Loucy (cell line): ENCODE data around the gene BRD3OS.

ENCODE experiments used
- H2AFZ ChIP-seq: fragments of 200-600 bp; sonication (generic); 2 replicates; pipeline ENCODE4 v1.6.0; 2016; ENCODE audit warnings: antibody characterized with exemption, mild to moderate bottlenecking, low read length, moderate library complexity
- H3F3A ChIP-seq: fragments of 200-600 bp; 2 replicates; pipeline ENCODE4 v1.6.0; 2016; ENCODE audit warnings: antibody characterized with exemption, low read depth, mild to moderate bottlenecking
- H3K27me3 ChIP-seq: fragments of 200-600 bp; sonication (generic); 2 replicates; pipeline ENCODE4 v1.6.1; 2014; ENCODE audit warnings: low read length, mild to moderate bottlenecking; ENCODE audit not compliant: insufficient read depth, poor library complexity, severe bottlenecking
- H3K36me3 ChIP-seq: fragments of 200-600 bp; sonication (generic); 2 replicates; pipeline ENCODE4 v1.6.1; 2016; ENCODE audit warnings: low read length; ENCODE audit not compliant: insufficient read depth
- H3K4me1 ChIP-seq: fragments of 200-600 bp; sonication (generic); 2 replicates; pipeline ENCODE4 v1.5.1; 2014; ENCODE audit warnings: low read length, mild to moderate bottlenecking; ENCODE audit not compliant: insufficient read depth, poor library complexity, severe bottlenecking
- H3K4me2 ChIP-seq: fragments of 200-600 bp; sonication (generic); 2 replicates; pipeline ENCODE4 v1.6.0; 2014; ENCODE audit warnings: antibody characterized with exemption, low read length, low read depth, mild to moderate bottlenecking; ENCODE audit not compliant: poor library complexity, severe bottlenecking
- H3K4me3 ChIP-seq: fragments of 200-600 bp; sonication (generic); 2 replicates; pipeline ENCODE4 v1.5.1; 2014; ENCODE audit warnings: low read length, mild to moderate bottlenecking, mixed read lengths; ENCODE audit not compliant: poor library complexity, severe bottlenecking
- H3K79me2 ChIP-seq: fragments of 200-600 bp; sonication (generic); 2 replicates; pipeline ENCODE4 v1.6.1; 2014; ENCODE audit warnings: low read length; ENCODE audit not compliant: insufficient read depth
- H3K9ac ChIP-seq: fragments of 200-600 bp; sonication (generic); 2 replicates; pipeline ENCODE4 v1.6.0; 2014; ENCODE audit warnings: mild to moderate bottlenecking, low read depth, low read length, moderate library complexity; ENCODE audit not compliant: poor library complexity, severe bottlenecking
- H3K9me2 ChIP-seq: fragments of 200-600 bp; sonication (generic); replicated peaks from 2 replicates; pipeline ENCODE4 v1.6.1; 2016; ENCODE audit warnings: low read depth, low read length, mixed read lengths
- H3K9me3 ChIP-seq: fragments of 200-600 bp; sonication (generic); 2 replicates; pipeline ENCODE4 v1.6.1; 2014; ENCODE audit warnings: mild to moderate bottlenecking, antibody characterized with exemption, low read length, low read depth; ENCODE audit not compliant: insufficient read depth
- H4K20me1 ChIP-seq: fragments of 200-600 bp; sonication (generic); 2 replicates; pipeline ENCODE4 v1.6.0; 2014; ENCODE audit warnings: antibody characterized with exemption, low read length, mild to moderate bottlenecking; ENCODE audit not compliant: insufficient read depth, poor library complexity, severe bottlenecking
- CTCF ChIP-seq: fragments of 200-600 bp; sonication (generic); conservative IDR thresholded peaks from 2 replicates; pipeline ENCODE4 v1.5.1; 2014; ENCODE audit warnings: mild to moderate bottlenecking, antibody characterized with exemption, low read length
- EZH2phosphoT487 ChIP-seq: fragments of 200-600 bp; IDR thresholded peaks from 2 replicates; pipeline ENCODE4 v1.6.1; 2018; ENCODE audit warnings: antibody characterized with exemption, mild to moderate bottlenecking, moderate library complexity, borderline replicate concordance

BRD3OS gene

GRCh38 chr9:134007571-134007970, 17.7 kb upstream of the BRD3OS start:
- no peak overlapping the region for H3K4me2 ChIP-seq
- no peaks in the 10 kb centered on the region for H3F3A ChIP-seq
- H3K27me3 ChIP-seq: no peaks in the 10 kb centered on the region
- no peak overlapping the region for H3K9ac ChIP-seq
- TF ChIP-seq EZH2phosphoT487 (no peak), CTCF (no peak)
- H3K9me2 ChIP-seq: no peaks in the 10 kb centered on the region
- no peak overlapping the region for H2AFZ ChIP-seq
- no peaks in the 10 kb centered on the region for H3K36me3 ChIP-seq
- no peaks in the 10 kb centered on the region for H3K79me2 ChIP-seq
- no peaks in the 10 kb centered on the region for H4K20me1 ChIP-seq
- H3K4me3 ChIP-seq: no peak overlapping the region
- H3K4me1 ChIP-seq: no peaks in the 10 kb centered on the region
- H3K9me3 ChIP-seq: peaks cover 5% of the 10 kb centered on the region; the same call in 1 of the 2 replicates

GRCh38 chr9:134010310-134011173, 14.7 kb upstream of the BRD3OS start:
- Histone ChIP-seq H3K36me3 (no peaks in the 10 kb centered on the region), H3K9ac (no peak overlapping the region), H3F3A (no peaks in the 10 kb centered on the region), H3K4me2 (no peak overlapping the region), H3K27me3 (no peaks in the 10 kb centered on the region), H2AFZ (no peak overlapping the region), H3K9me2 (no peaks in the 10 kb centered on the region), H4K20me1 (no peaks in the 10 kb centered on the region), H3K9me3 (peaks cover 5% of the 10 kb centered on the region; the same call in 1 of the 2 replicates), H3K4me1 (no peaks in the 10 kb centered on the region), H3K79me2 (no peaks in the 10 kb centered on the region), H3K4me3 (no peak overlapping the region)
- TF ChIP-seq CTCF (no peak), EZH2phosphoT487 (no peak)

- H3K9me3 ChIP-seq: peaks cover 5% of the 10 kb centered on the region; the same call in 1 of the 2 replicates
- H3K9me2 ChIP-seq: no peaks in the 10 kb centered on the region
- H3K4me1 ChIP-seq: no peaks in the 10 kb centered on the region
- no peak overlapping the region for H2AFZ ChIP-seq
- no peak overlapping the region for H3K4me2 ChIP-seq
- no peak overlapping the region for H3K4me3 ChIP-seq
- no peak for TF ChIP-seq CTCF
- no peak for TF ChIP-seq EZH2phosphoT487
- no peaks in the 10 kb centered on the region for H3F3A ChIP-seq
- H3K27me3 ChIP-seq: no peaks in the 10 kb centered on the region
- no peak overlapping the region for H3K9ac ChIP-seq
- H3K79me2 ChIP-seq: no peaks in the 10 kb centered on the region
- H4K20me1 ChIP-seq: no peaks in the 10 kb centered on the region
- H3K36me3 ChIP-seq: no peaks in the 10 kb centered on the region
These were observed 13.9 kb upstream of the BRD3OS start for GRCh38 chr9:134011401-134011800.
